ENCODE measurements around the gene PDZD4. TPM values are rescaled to one million over a fixed set of nuclear protein-coding genes. Genes with fewer than 3 reads are reported as not detected.

Gene PDZD4
- total and polyA plus RNA-seq, 9 of the 15 experiments (the other 6 are each of a cell fraction or from before 2014, with no cell fraction given): 0.05 to 0.38 (median 0.07) TPM; not detected in 5

DNA sequence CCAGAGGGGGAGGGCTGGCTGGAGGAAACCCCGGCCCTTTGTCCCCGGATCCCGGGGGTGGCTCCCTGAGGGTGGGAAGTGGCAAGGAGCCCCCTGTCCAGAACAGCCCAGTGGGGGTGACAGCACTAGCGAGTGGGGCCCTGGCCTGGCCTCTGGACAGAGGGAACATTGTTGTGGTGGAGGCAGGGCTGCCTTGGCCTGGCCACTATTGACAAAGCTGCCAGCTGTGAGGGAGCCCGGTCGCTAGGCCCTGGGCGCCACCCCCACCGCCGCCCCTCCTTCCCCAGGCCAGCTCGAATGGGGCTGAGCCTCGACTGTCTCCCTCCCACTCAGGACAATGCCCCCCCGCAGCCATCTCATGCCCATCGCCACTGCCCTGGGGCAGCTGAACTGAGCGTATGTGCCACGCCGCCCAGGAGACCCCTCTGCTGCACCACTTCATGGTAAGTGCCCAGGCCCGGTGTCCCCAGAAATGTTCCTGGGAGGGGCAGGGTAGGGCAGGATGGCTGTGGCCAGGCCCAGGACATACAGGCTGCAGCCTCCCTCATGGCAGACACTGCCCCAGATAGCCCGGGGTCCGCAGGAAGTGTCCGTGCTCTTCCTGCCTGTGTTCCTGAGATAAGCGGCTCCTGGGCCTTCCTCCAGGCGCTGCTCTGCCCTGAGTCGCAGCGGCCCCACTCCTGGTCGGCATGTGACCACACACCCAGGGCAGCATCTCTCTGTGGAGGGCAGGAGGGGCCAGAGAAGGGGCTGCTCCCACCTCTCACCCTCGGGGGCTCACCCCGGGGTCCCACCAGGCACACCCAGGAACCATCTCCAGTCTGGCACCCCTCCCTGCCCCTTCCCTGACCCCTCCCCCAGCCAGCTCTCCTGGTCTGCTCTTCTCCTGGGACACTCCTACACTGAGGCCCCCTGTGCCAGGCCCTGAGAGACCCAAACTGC lies 64.9 kb downstream of the PDZD4 start (continued):
- TF ChIP-seq, protein P1, sequence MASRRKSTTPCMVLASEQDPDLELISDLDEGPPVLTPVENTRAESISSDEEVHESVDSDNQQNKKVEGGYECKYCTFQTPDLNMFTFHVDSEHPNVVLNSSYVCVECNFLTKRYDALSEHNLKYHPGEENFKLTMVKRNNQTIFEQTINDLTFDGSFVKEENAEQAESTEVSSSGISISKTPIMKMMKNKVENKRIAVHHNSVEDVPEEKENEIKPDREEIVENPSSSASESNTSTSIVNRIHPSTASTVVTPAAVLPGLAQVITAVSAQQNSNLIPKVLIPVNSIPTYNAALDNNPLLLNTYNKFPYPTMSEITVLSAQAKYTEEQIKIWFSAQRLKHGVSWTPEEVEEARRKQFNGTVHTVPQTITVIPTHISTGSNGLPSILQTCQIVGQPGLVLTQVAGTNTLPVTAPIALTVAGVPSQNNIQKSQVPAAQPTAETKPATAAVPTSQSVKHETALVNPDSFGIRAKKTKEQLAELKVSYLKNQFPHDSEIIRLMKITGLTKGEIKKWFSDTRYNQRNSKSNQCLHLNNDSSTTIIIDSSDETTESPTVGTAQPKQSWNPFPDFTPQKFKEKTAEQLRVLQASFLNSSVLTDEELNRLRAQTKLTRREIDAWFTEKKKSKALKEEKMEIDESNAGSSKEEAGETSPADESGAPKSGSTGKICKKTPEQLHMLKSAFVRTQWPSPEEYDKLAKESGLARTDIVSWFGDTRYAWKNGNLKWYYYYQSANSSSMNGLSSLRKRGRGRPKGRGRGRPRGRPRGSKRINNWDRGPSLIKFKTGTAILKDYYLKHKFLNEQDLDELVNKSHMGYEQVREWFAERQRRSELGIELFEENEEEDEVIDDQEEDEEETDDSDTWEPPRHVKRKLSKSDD (conservative IDR thresholded peaks at IDR 0.05; ENCODE audit: low read length): no peak
- TF ChIP-seq SP2 (IDR thresholded peaks at IDR 0.05; ENCODE audit: extremely low read depth, low read depth, low read length, poor library complexity, severe bottlenecking) (no peak), SIRT6 (IDR thresholded peaks at IDR 0.05; ENCODE audit: low read depth, low read length) (no peak), RAD21 (CRISPR knock-in tag; conservative IDR thresholded peaks at IDR 0.05 in 1 of 2, IDR thresholded peaks at IDR 0.05 in 1 of 2) (no peak), NCOA6 (IDR thresholded peaks at IDR 0.05) (no peak), EZH2 (IDR thresholded peaks at IDR 0.05; ENCODE audit: borderline replicate concordance, low read depth, low read length) (no peak), USF2 (CRISPR knock-in tag; IDR thresholded peaks at IDR 0.05) (peak; percentile 69), PTRF (tag; IDR thresholded peaks at IDR 0.05) (no peak), ASH1L (IDR thresholded peaks at IDR 0.05; ENCODE audit: borderline replicate concordance, low read depth, partially characterized antibody) (no peak), SRSF9 (IDR thresholded peaks at IDR 0.05; ENCODE audit: borderline replicate concordance, low read depth, low read length) (no peak), ZNF778 (CRISPR knock-in tag; IDR thresholded peaks at IDR 0.05) (no peak), KDM4B (IDR thresholded peaks at IDR 0.05; ENCODE audit: borderline replicate concordance in 2 of 2, low read depth in 1 of 2) (no peak; a peak in 1 of 4 replicates), PRMT5 (CRISPR knock-in tag; IDR thresholded peaks at IDR 0.05) (no peak), WHSC1 (IDR thresholded peaks at IDR 0.05; ENCODE audit: low read length) (no peak), ZNF592 (IDR thresholded peaks at IDR 0.05) (peak; percentile 96)
- TF ChIP-seq, protein P2, sequence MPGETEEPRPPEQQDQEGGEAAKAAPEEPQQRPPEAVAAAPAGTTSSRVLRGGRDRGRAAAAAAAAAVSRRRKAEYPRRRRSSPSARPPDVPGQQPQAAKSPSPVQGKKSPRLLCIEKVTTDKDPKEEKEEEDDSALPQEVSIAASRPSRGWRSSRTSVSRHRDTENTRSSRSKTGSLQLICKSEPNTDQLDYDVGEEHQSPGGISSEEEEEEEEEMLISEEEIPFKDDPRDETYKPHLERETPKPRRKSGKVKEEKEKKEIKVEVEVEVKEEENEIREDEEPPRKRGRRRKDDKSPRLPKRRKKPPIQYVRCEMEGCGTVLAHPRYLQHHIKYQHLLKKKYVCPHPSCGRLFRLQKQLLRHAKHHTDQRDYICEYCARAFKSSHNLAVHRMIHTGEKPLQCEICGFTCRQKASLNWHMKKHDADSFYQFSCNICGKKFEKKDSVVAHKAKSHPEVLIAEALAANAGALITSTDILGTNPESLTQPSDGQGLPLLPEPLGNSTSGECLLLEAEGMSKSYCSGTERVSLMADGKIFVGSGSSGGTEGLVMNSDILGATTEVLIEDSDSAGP (CRISPR knock-in tag; IDR thresholded peaks at IDR 0.05): no peak

All from K562 (cell line).